Caco-2 (cell line): ENCODE measurements around the gene PPP2R3B. TPM values are rescaled to one million over a fixed set of nuclear protein-coding genes. Genes with fewer than 3 reads are reported as not detected.

ENCODE experiments used
- BruUV-seq: library from RNA; stranded (reverse); fragments of 400-500 nt; replicated peaks from 2 replicates; lab custom pipeline; 2021; lab: Mats Ljungman, UMichigan
- CTCF ChIA-PET: fragments of 300-600 bp; sonication (Branson Sonifier 250); formaldehyde crosslinking; loops from one replicate; lab custom pipeline; 2022; ENCODE audit warnings: antibody characterized with exemption; lab: Charles Lee
- POLR2A ChIA-PET: fragments of 300-600 bp; sonication (Branson Sonifier 250); formaldehyde crosslinking; loops from one replicate; lab custom pipeline; 2022; ENCODE audit warnings: antibody characterized with exemption; lab: Charles Lee
- DNase-seq, 2 experiments: peaks; one replicate each; pipeline versions ENCODE4 v3.0.0 to v3.0.0-alpha.2; 2020 to 2022
- H3K27me3 ChIP-seq: replicated peaks from 2 replicates; pipeline ENCODE4 v1.6.0; 2011; ENCODE audit warnings: low read length; ENCODE audit not compliant: control insufficient read depth, insufficient read depth
- H3K36me3 ChIP-seq: 2 replicates; pipeline ENCODE4 v1.5.1; 2011; ENCODE audit warnings: low read length; ENCODE audit not compliant: control insufficient read depth, insufficient read depth
- H3K4me1 ChIP-seq: fragments of 250-450 bp; sonication (Bioruptor Pico); 2 replicates; pipeline ENCODE4 v1.5.1; 2020; ENCODE audit warnings: mild to moderate bottlenecking
- H3K4me3 ChIP-seq: 2 replicates; pipeline ENCODE4 v1.5.1; 2011; ENCODE audit warnings: low read depth, mild to moderate bottlenecking, control low read depth, low read length
- H3K9me3 ChIP-seq: fragments of 250-450 bp; sonication (Bioruptor Pico); 2 replicates; pipeline ENCODE4 v1.5.1; 2020; ENCODE audit warnings: mild to moderate bottlenecking, moderate library complexity
- H3K27ac Mint-ChIP-seq: one replicate; pipeline ENCODE4 v1.8.0; 2022; ENCODE audit warnings: mixed read lengths; ENCODE audit not compliant: unreplicated experiment
- H3K27me3 Mint-ChIP-seq: one replicate; pipeline ENCODE4 v1.8.0; 2022; ENCODE audit warnings: mixed read lengths; ENCODE audit not compliant: insufficient read depth, unreplicated experiment
- H3K36me3 Mint-ChIP-seq: one replicate; pipeline ENCODE4 v1.8.0; 2022; ENCODE audit warnings: mild to moderate bottlenecking, mixed read lengths; ENCODE audit not compliant: insufficient read depth, unreplicated experiment
- H3K4me1 Mint-ChIP-seq: one replicate; pipeline ENCODE4 v1.8.0; 2022; ENCODE audit warnings: low read depth, mixed read lengths; ENCODE audit not compliant: unreplicated experiment
- H3K4me3 Mint-ChIP-seq: one replicate; pipeline ENCODE4 v1.8.0; 2022; ENCODE audit warnings: mild to moderate bottlenecking, moderate library complexity, mixed read lengths; ENCODE audit not compliant: unreplicated experiment
- H3K9me3 Mint-ChIP-seq: one replicate; pipeline ENCODE4 v1.8.0; 2022; ENCODE audit warnings: mixed read lengths; ENCODE audit not compliant: unreplicated experiment
- CTCF ChIP-seq, 2 experiments: fragments of 200-600 bp in 1 of 2; IDR thresholded peaks; 1 replicate in 1 of 2; 2 replicates in 1 of 2; pipeline versions ENCODE4 v1.5.1 to v1.8.0; 2011 to 2022; ENCODE audit warnings: antibody characterized with exemption in 1 of 2, control low read depth in 1 of 2, inconsistent platforms in 1 of 2, low read depth in 1 of 2, low read length in 1 of 2, mild to moderate bottlenecking in 1 of 2, moderate library complexity in 1 of 2; ENCODE audit not compliant: insufficient read depth in 1 of 2, severe bottlenecking in 1 of 2, unreplicated experiment in 1 of 2
- intact Hi-C: fragments of 100-400 bp; cut with micrococcal nuclease; formaldehyde crosslinking; loops from one replicate; pipeline ENCODE4 v1.10.0; 2022; ENCODE audit not compliant: unreplicated experiment
- total RNA-seq: library from RNA; stranded (reverse); gene quantifications from 2 replicates; pipeline ENCODE4 v1.2.3, GENCODE V29; 2022

PPP2R3B gene
- total RNA-seq, 1 experiment from 2014 or later, result 71.3 TPM

DNA sequence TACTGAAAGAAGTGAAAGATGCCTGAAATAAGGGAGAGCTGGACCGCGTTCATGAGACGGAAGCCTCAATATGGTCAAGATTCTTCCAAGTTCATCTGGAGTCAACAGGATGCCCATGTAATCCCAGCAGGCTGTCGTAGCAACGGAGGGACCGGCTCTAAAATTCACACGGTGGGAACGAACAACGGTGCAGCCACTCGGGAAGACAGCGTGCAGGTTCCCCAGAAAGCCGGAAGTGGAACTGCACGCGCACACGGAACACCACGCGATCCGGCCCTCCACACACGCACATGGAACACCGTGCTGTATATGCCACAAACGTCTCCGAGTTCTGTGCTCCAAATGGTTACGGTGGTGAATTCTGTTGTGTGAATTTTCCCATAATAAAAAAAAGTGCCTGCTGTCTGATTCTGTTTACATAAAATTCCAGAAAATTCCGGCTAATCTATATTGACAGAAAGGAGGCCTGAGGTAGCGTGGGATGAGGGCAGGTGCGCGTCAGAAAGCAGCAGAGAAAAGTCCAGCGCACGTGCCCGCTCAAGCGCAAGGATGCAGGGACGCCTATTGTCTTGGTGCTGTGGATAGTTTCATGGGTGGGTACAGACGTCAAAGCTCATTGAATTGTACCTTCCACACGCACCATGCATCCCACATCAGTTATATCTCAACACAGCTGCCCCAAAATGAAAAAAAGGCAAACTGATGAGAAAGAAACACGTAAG lies 31.2 kb downstream of the PPP2R3B start:
- BruUV-seq, result no TSS peak
- H3K9me3 ChIP-seq, result peaks cover 5% of the 10 kb centered on the region; the same call in 1 of the 2 replicates
- H3K27me3 ChIP-seq, result no peaks in the 10 kb centered on the region
- Mint-ChIP-seq H3K4me3 (no peak overlapping the region), H3K4me1 (no peaks in the 10 kb centered on the region), H3K36me3 (peaks cover 45% of the 10 kb centered on the region), H3K27ac (no peak overlapping the region), H3K27me3 (no peaks in the 10 kb centered on the region), H3K9me3 (no peaks in the 10 kb centered on the region)
- no peaks in the 10 kb centered on the region; the same call in 1 of the 2 replicates for H3K36me3 ChIP-seq
- POLR2A ChIA-PET, result no interaction called here
- CTCF ChIA-PET, result no interaction called here
- H3K4me1 ChIP-seq, result no peaks in the 10 kb centered on the region
- no peak for DNase-seq
- no peak overlapping the region for H3K4me3 ChIP-seq
- intact Hi-C loops, result no loop called here
- no peak for TF ChIP-seq CTCF (IDR thresholded peaks at IDR 0.05; ENCODE audit: insufficient read depth in 1 of 2, low read depth in 1 of 2, low read length in 1 of 2, severe bottlenecking in 1 of 2, unreplicated experiment in 1 of 2)

DNA sequence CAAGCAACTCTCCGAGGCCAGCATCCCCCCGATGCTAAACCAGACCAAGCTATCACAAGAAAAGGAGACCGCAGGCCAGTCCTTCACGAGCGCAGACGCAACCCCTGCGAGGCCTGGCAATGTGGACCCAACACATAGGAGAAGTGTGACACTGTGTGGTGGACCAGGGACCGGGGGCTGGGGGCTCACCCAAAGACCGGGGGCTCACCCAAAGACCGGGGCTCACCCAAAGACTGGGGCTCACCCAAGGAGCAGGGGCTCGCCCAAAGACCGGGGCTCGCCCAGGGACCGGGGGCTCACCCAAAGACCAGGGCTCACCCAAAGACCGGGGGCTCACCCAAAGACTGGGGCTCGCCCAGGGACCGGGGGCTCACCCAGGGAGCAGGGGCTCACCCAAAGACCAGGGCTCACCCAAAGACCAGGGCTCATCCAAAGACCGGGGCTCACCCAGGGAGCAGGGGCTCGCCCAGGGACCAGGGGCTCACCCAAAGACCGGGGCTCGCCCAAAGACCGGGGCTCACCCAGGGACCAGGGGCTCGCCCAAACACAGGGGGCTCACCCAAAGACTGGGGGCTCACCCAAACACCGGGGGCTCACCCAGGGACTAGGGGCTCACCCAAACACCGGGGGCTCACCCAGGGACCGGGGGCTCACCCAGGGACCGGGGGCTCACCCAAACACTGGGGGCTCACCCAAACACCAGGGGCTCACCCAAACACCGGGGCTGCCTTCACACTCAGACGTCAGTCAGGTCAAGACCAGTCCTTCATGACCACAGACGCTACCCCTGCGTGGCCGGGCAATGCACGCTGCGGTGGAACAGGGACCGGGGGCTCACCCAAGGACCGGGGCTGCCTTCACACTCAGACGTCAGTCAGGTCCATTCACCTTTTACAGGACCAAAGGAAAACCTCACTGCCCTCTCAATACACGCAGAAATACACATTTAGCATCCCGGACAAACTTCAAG lies 32.9 kb downstream of the PPP2R3B start:
- Histone ChIP-seq H3K9me3 (no peaks in the 10 kb centered on the region), H3K27me3 (no peaks in the 10 kb centered on the region), H3K4me3 (no peak overlapping the region), H3K36me3 (no peaks in the 10 kb centered on the region), H3K4me1 (no peaks in the 10 kb centered on the region)
- H3K27me3 Mint-ChIP-seq, result no peaks in the 10 kb centered on the region
- no peak for DNase-seq
- no peak overlapping the region for H3K27ac Mint-ChIP-seq
- H3K4me3 Mint-ChIP-seq, result no peak overlapping the region
- peaks cover 37% of the 10 kb centered on the region for H3K36me3 Mint-ChIP-seq
- no peaks in the 10 kb centered on the region for H3K4me1 Mint-ChIP-seq
- H3K9me3 Mint-ChIP-seq, result no peaks in the 10 kb centered on the region
- CTCF ChIA-PET, result no interaction called here
- POLR2A ChIA-PET, result no interaction called here
- no TSS peak for BruUV-seq
- no peak for TF ChIP-seq CTCF (IDR thresholded peaks at IDR 0.05; ENCODE audit: insufficient read depth in 1 of 2, low read depth in 1 of 2, low read length in 1 of 2, severe bottlenecking in 1 of 2, unreplicated experiment in 1 of 2)
- intact Hi-C loops, result no loop called here

GRCh38 chrX:352582-353314 lies 34.0 kb downstream of the PPP2R3B start:
- CTCF ChIA-PET, result no interaction called here
- Mint-ChIP-seq H3K9me3 (no peaks in the 10 kb centered on the region), H3K4me1 (no peaks in the 10 kb centered on the region), H3K4me3 (no peak overlapping the region), H3K36me3 (peaks cover 30% of the 10 kb centered on the region), H3K27me3 (no peaks in the 10 kb centered on the region), H3K27ac (no peak overlapping the region)
- no peaks in the 10 kb centered on the region for H3K4me1 ChIP-seq
- no TSS peak for BruUV-seq
- no peak for DNase-seq
- no peak for TF ChIP-seq CTCF (IDR thresholded peaks at IDR 0.05; ENCODE audit: insufficient read depth in 1 of 2, low read depth in 1 of 2, low read length in 1 of 2, severe bottlenecking in 1 of 2, unreplicated experiment in 1 of 2)
- no peaks in the 10 kb centered on the region for H3K27me3 ChIP-seq
- POLR2A ChIA-PET, result no interaction called here
- H3K9me3 ChIP-seq, result no peaks in the 10 kb centered on the region
- no peak overlapping the region for H3K4me3 ChIP-seq
- H3K36me3 ChIP-seq, result no peaks in the 10 kb centered on the region
- intact Hi-C loops, result no loop called here
